HCT116 (cell line): ENCODE measurements around the gene LRPPRC. TPM values are rescaled to one million over a fixed set of nuclear protein-coding genes. Genes with fewer than 3 reads are reported as not detected.

Experiments used
- ATAC-seq: fragments of 200-7000 bp; cut with Tn5 transposase; 2 replicates; pipeline ENCODE4 v1.9.1; 2020; ENCODE audit warnings: mild to moderate bottlenecking, moderate library complexity
- BruUV-seq: library from RNA; stranded (reverse); fragments of 400-500 nt; replicated peaks from 2 replicates; lab custom pipeline; 2021; lab: Mats Ljungman, UMichigan
- CTCF ChIA-PET: fragments of 300-600 bp; sonication (Branson Sonifier 250); formaldehyde crosslinking; loops from one replicate; lab custom pipeline; 2021; ENCODE audit warnings: antibody characterized with exemption; lab: Charles Lee
- POLR2A ChIA-PET: fragments of 300-600, 350-600 bp; sonication (Branson Sonifier 250); formaldehyde crosslinking; loops from one replicate; lab custom pipeline; 2021; ENCODE audit warnings: antibody characterized with exemption; lab: Charles Lee
- RAD21 ChIA-PET, 2 experiments: fragments of 300-600 bp; sonication (Branson Sonifier 250); formaldehyde crosslinking; loops; one replicate each; lab custom pipeline; 2023; ENCODE audit warnings: low total read pairs in 2 of 2; ENCODE audit not compliant: uncharacterized antibody in 2 of 2, unreplicated experiment in 2 of 2, low non-redundant PET in 1 of 2; lab: Charles Lee
- DNase-seq: peaks from one replicate; pipeline ENCODE4 v3.0.0-alpha.2; 2010; ENCODE audit warnings: low read depth, low spot score
- H2AFZ ChIP-seq: fragments of 200-600 bp; shearing (Covaris generic), sonication (generic); 2 replicates; pipeline ENCODE4 v1.6.1; 2017; ENCODE audit warnings: low read depth, mixed run types, mixed read lengths, antibody characterized with exemption, low read length; ENCODE audit not compliant: poor library complexity, severe bottlenecking
- H3K27ac ChIP-seq: 2 replicates; pipeline ENCODE4 v1.5.1; 2012; ENCODE audit warnings: low read depth, low read length
- H3K27me3 ChIP-seq: fragments of 200-600 bp; sonication (generic); 2 replicates; pipeline ENCODE4 v1.6.1; 2016; ENCODE audit warnings: mixed run types, low read length, mixed read lengths; ENCODE audit not compliant: insufficient read depth
- H3K36me3 ChIP-seq, 2 experiments: fragments of 200-500 bp in 1 of 2; fragments of 200-600 bp in 1 of 2; sonication (Bioruptor generic) in 1 of 2; sonication (generic) in 1 of 2; 2 replicates each; pipeline versions ENCODE4 v1.5.1 to v1.6.1; 2014 to 2016; ENCODE audit warnings: low read length in 2 of 2, inconsistent platforms in 1 of 2, mixed read lengths in 1 of 2, mixed run types in 1 of 2; ENCODE audit not compliant: insufficient read depth in 2 of 2, control insufficient read depth in 1 of 2
- H3K4me1 ChIP-seq, 2 experiments: fragments of 200-600 bp in 1 of 2; sonication (generic) in 1 of 2; 2 replicates each; pipeline versions ENCODE4 v1.5.1 to v1.6.1; 2012 to 2017; ENCODE audit warnings: low read length in 2 of 2, inconsistent platforms in 1 of 2, mild to moderate bottlenecking in 1 of 2, mixed read lengths in 1 of 2, mixed run types in 1 of 2, moderate library complexity in 1 of 2; ENCODE audit not compliant: insufficient read depth in 2 of 2, control insufficient read depth in 1 of 2
- H3K4me2 ChIP-seq: fragments of 200-600 bp; sonication (generic); 2 replicates; pipeline ENCODE4 v1.6.1; 2017; ENCODE audit warnings: mixed run types, low read length, mixed read lengths
- H3K4me3 ChIP-seq, 2 experiments: fragments of 200-600 bp in 1 of 2; sonication (generic) in 1 of 2; replicated peaks in 1 of 2; 2 replicates each; pipeline ENCODE4 v1.5.1; 2011 to 2016; ENCODE audit warnings: low read length in 2 of 2, control low read depth in 1 of 2, low read depth in 1 of 2, mild to moderate bottlenecking in 1 of 2, mixed read lengths in 1 of 2, mixed run types in 1 of 2
- H3K79me2 ChIP-seq: fragments of 200-600 bp; sonication (generic); 2 replicates; pipeline ENCODE4 v1.6.1; 2017; ENCODE audit warnings: mild to moderate bottlenecking, mixed run types, low read length, moderate library complexity, mixed read lengths; ENCODE audit not compliant: insufficient read depth
- H3K9ac ChIP-seq: fragments of 200-600 bp; sonication (generic); 2 replicates; pipeline ENCODE4 v1.6.1; 2016; ENCODE audit warnings: low read length, mixed read lengths
- H3K9me2 ChIP-seq: fragments of 200-600 bp; sonication (generic), shearing (Covaris generic); 2 replicates; pipeline ENCODE4 v1.6.1; 2017; ENCODE audit warnings: mixed run types, mild to moderate bottlenecking, moderate library complexity; ENCODE audit not compliant: insufficient read depth
- H3K9me3 ChIP-seq, 2 experiments: fragments of 200-500 bp in 1 of 2; fragments of 200-600 bp in 1 of 2; sonication (Bioruptor generic) in 1 of 2; sonication (generic) in 1 of 2; 2 replicates each; pipeline ENCODE4 v1.6.1; 2014 to 2017; ENCODE audit warnings: low read length in 2 of 2, mixed read lengths in 2 of 2, inconsistent platforms in 1 of 2, low read depth in 1 of 2, mild to moderate bottlenecking in 1 of 2, mixed run types in 1 of 2, moderate library complexity in 1 of 2; ENCODE audit not compliant: control insufficient read depth in 1 of 2, insufficient read depth in 1 of 2
- H4K20me1 ChIP-seq: fragments of 200-600 bp; sonication (generic), shearing (Covaris generic); 2 replicates; pipeline ENCODE4 v1.6.1; 2017; ENCODE audit warnings: mixed run types, mild to moderate bottlenecking, moderate library complexity; ENCODE audit not compliant: insufficient read depth
- CEBPB ChIP-seq: IDR thresholded peaks from 2 replicates; pipeline ENCODE4 v1.6.1; 2012; ENCODE audit warnings: low read depth
- EGR1 ChIP-seq: IDR thresholded peaks from 2 replicates; pipeline ENCODE4 v1.6.1; 2012; ENCODE audit warnings: low read depth
- ELF1 ChIP-seq: IDR thresholded peaks from 2 replicates; pipeline ENCODE4 v1.6.1; 2012; ENCODE audit warnings: low read depth, borderline replicate concordance
- EZH2 ChIP-seq: fragments of 200-600 bp; sonication (generic); IDR thresholded peaks from 2 replicates; pipeline ENCODE4 v1.6.1; 2017; ENCODE audit warnings: antibody characterized with exemption, mixed run types
- EZH2phosphoT487 ChIP-seq: fragments of 200-600 bp; IDR thresholded peaks from 2 replicates; pipeline ENCODE4 v1.6.1; 2018; ENCODE audit warnings: antibody characterized with exemption, borderline replicate concordance
- FOSL1 ChIP-seq: IDR thresholded peaks from 2 replicates; pipeline ENCODE4 v1.6.1; 2012; ENCODE audit warnings: low read depth
- JUND ChIP-seq: IDR thresholded peaks from 2 replicates; pipeline ENCODE4 v1.6.1; 2012
- MAX ChIP-seq: IDR thresholded peaks from 2 replicates; pipeline ENCODE4 v1.6.1; 2012
- POLR2AphosphoS5 ChIP-seq: IDR thresholded peaks from 2 replicates; pipeline ENCODE4 v1.6.1; 2011; ENCODE audit warnings: mild to moderate bottlenecking, low read depth, low read length, moderate library complexity
- RAD21 ChIP-seq: IDR thresholded peaks from 2 replicates; pipeline ENCODE4 v1.6.1; 2012; ENCODE audit warnings: low read depth, mild to moderate bottlenecking
- SIN3A ChIP-seq: IDR thresholded peaks from 2 replicates; pipeline ENCODE4 v1.6.1; 2012; ENCODE audit warnings: low read depth
- SRF ChIP-seq: IDR thresholded peaks from 2 replicates; pipeline ENCODE4 v1.6.1; 2012; ENCODE audit warnings: low read depth
- TCF7L2 ChIP-seq: IDR thresholded peaks from 2 replicates; pipeline ENCODE4 v1.7.0; 2011; ENCODE audit warnings: borderline replicate concordance, inconsistent platforms; ENCODE audit not compliant: insufficient read depth, insufficient read length; ENCODE audit errors: extremely low read depth
- ZNF274 ChIP-seq: fragments of 200-500 bp; sonication (Bioruptor generic); IDR thresholded peaks from 2 replicates; pipeline ENCODE4 v1.6.1; 2014; ENCODE audit warnings: mild to moderate bottlenecking, low read depth, low read length, inconsistent platforms
- intact Hi-C: fragments of 100-400 bp; cut with micrococcal nuclease; formaldehyde crosslinking; loops from 2 replicates; pipeline ENCODE4 v1.10.0; 2022
- total RNA-seq: library from RNA; stranded (reverse); gene quantifications from one replicate; pipeline ENCODE4 v1.2.1, GENCODE V29; 2021; ENCODE audit not compliant: unreplicated experiment
- TF ChIP-seq, protein P1 (sequence below): IDR thresholded peaks from 2 replicates; pipeline ENCODE4 v1.6.1; 2011; ENCODE audit warnings: mild to moderate bottlenecking, low read length, moderate library complexity; ENCODE audit not compliant: insufficient replicate concordance; ENCODE audit errors: extremely low read depth
- TF ChIP-seq, protein P2 (sequence below), 3 experiments: fragments of 200-600 bp in 1 of 3; sonication (generic) in 1 of 3; IDR thresholded peaks in 2 of 3; conservative IDR thresholded peaks in 1 of 3; 2 replicates each; pipeline ENCODE4 v1.5.1; 2012 to 2017; ENCODE audit warnings: low read depth in 2 of 3, low read length in 2 of 3, antibody characterized with exemption in 1 of 3, borderline replicate concordance in 1 of 3, control low read depth in 1 of 3, mild to moderate bottlenecking in 1 of 3, mixed read lengths in 1 of 3, mixed run types in 1 of 3, moderate library complexity in 1 of 3; ENCODE audit not compliant: insufficient read depth in 1 of 3

The LRPPRC gene
- total RNA-seq, 1 experiment from 2014 or later = 210 TPM

DNA sequence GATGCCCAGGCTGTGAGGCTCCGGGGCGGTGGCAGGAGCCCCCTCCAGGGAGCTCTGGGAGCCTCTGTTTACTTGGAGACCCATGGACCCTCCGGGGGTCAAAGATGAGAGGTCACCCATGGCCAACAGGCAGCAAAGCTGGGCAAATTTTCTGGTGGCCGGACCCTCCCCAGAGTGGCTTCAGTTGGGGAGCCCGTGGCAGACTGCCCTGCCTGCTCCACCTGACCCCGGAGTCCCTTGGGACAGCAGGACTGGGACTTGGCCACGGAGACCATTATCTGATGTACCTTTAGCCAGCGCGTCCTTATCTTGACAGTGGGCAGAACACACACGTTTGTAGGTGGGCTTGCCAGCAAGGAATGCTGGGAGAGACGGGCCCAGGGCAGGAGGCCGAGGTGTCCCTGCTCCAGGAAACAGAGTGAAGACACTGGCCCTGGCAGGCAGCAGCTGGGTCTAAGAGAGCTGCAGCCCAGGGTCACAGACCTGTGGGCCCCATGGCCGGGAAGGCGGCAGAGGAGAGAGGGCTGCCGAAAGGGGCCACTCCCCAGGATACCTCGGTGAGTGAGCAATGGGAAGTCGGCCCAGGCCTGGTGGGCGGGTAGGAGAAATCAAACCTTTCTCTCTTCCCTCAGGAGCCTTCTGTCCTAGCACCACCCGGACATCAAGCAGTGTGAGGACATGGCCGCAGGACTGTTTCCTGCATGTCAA, 157.1 kb downstream of the LRPPRC start, which contains the start of the genes ABCG5 and ABCG8:
TSS of gene ABCG5 (minus strand) at position 280 of the 708 bp plus-strand sequence. CDS start at position 120, 160 bp downstream.
TSS of gene ABCG8 (plus strand) at position 412 of the 708 bp plus-strand sequence. CDS start at position 495, 83 bp downstream.
- Histone ChIP-seq H3K4me2 (no peak within 1 kb of the TSS), H2AFZ (no peak within 1 kb of the TSS), H3K9me3 (no peaks in the 10 kb centered on the region), H3K36me3 (no peaks in the 10 kb centered on the region), H3K79me2 (no peaks in the 10 kb centered on the region), H3K27me3 (no peaks in the 10 kb centered on the region), H3K4me3 (no peak within 1 kb of the TSS), H3K27ac (no peak within 1 kb of the TSS), H4K20me1 (no peaks in the 10 kb centered on the region), H3K9ac (no peak within 1 kb of the TSS), H3K9me2 (no peaks in the 10 kb centered on the region), H3K4me1 (no peaks in the 10 kb centered on the region)
- BruUV-seq = no TSS peak
- intact Hi-C loops = no loop called here
- no peak for DNase-seq
- ChIA-PET RAD21 (no interaction called here), POLR2A (no interaction called here), CTCF (no interaction called here)
- TF ChIP-seq MAX (no peak), CEBPB (no peak), TCF7L2 (no peak), RAD21 (no peak), SIN3A (no peak), ZNF274 (no peak), EZH2phosphoT487 (no peak), JUND (no peak), POLR2AphosphoS5 (no peak), FOSL1 (no peak), ELF1 (no peak), EZH2 (no peak), SRF (no peak), EGR1 (no peak)
- TF ChIP-seq, protein P1, sequence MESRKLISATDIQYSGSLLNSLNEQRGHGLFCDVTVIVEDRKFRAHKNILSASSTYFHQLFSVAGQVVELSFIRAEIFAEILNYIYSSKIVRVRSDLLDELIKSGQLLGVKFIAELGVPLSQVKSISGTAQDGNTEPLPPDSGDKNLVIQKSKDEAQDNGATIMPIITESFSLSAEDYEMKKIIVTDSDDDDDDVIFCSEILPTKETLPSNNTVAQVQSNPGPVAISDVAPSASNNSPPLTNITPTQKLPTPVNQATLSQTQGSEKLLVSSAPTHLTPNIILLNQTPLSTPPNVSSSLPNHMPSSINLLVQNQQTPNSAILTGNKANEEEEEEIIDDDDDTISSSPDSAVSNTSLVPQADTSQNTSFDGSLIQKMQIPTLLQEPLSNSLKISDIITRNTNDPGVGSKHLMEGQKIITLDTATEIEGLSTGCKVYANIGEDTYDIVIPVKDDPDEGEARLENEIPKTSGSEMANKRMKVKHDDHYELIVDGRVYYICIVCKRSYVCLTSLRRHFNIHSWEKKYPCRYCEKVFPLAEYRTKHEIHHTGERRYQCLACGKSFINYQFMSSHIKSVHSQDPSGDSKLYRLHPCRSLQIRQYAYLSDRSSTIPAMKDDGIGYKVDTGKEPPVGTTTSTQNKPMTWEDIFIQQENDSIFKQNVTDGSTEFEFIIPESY = no peak
- TF ChIP-seq, protein P2, sequence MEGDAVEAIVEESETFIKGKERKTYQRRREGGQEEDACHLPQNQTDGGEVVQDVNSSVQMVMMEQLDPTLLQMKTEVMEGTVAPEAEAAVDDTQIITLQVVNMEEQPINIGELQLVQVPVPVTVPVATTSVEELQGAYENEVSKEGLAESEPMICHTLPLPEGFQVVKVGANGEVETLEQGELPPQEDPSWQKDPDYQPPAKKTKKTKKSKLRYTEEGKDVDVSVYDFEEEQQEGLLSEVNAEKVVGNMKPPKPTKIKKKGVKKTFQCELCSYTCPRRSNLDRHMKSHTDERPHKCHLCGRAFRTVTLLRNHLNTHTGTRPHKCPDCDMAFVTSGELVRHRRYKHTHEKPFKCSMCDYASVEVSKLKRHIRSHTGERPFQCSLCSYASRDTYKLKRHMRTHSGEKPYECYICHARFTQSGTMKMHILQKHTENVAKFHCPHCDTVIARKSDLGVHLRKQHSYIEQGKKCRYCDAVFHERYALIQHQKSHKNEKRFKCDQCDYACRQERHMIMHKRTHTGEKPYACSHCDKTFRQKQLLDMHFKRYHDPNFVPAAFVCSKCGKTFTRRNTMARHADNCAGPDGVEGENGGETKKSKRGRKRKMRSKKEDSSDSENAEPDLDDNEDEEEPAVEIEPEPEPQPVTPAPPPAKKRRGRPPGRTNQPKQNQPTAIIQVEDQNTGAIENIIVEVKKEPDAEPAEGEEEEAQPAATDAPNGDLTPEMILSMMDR (IDR thresholded peaks at IDR 0.05 in 2 of 3, conservative IDR thresholded peaks at IDR 0.05 in 1 of 3; ENCODE audit: borderline replicate concordance in 1 of 3, insufficient read depth in 1 of 3, low read depth in 2 of 3, low read length in 2 of 3) = no peak
- ATAC-seq = no peak
